Measurements from ENCODE around the gene RSBN1L.

GRCh38 chr7:77727936-77728701, 31.9 kb downstream of the RSBN1L start:
- no peak for TF ChIP-seq GABPA (IDR thresholded peaks at IDR 0.05; ENCODE audit: low read depth)
- TF ChIP-seq CTCF (IDR thresholded peaks at IDR 0.05) = no peak
- TF ChIP-seq ELF1 (IDR thresholded peaks at IDR 0.05) = no peak
- no peak for TF ChIP-seq JUND (IDR thresholded peaks at IDR 0.05)
- TF ChIP-seq TEAD4 (IDR thresholded peaks at IDR 0.05; ENCODE audit: borderline replicate concordance, insufficient read depth) = no peak
- TF ChIP-seq PBX3 (IDR thresholded peaks at IDR 0.05) = no peak
- no peak for TF ChIP-seq RAD21 (IDR thresholded peaks at IDR 0.05; ENCODE audit: low read length)
- no peak for TF ChIP-seq MAX (IDR thresholded peaks at IDR 0.05; ENCODE audit: low read depth)
- TF ChIP-seq RFX5 (IDR thresholded peaks at IDR 0.05; ENCODE audit: low read length) = no peak
- no peak for TF ChIP-seq CHD2 (IDR thresholded peaks at IDR 0.05; ENCODE audit: low read length, partially characterized antibody)
